Neural progenitor cell (in vitro differentiated cells): ENCODE results near the gene CYP26C1. TPM values are rescaled to one million over a fixed set of nuclear protein-coding genes. Genes with fewer than 3 reads are reported as not detected.

Experiments used
- DNase-seq: peaks from one replicate; pipeline ENCODE4 v3.0.0-alpha.2; 2016; ENCODE audit warnings: low spot score
- H2AFZ ChIP-seq: fragments of 200-600 bp; sonication (generic); replicated peaks from 2 replicates; pipeline ENCODE4 v1.6.1; 2016; ENCODE audit warnings: antibody characterized with exemption
- H3F3A ChIP-seq: fragments of 200-600 bp; sonication (generic); 2 replicates; pipeline ENCODE4 v1.6.1; 2016; ENCODE audit warnings: antibody characterized with exemption, low read depth
- H3K27ac ChIP-seq: fragments of 200-600 bp; sonication (generic); 2 replicates; pipeline ENCODE4 v1.5.1; 2016; ENCODE audit warnings: mild to moderate bottlenecking
- H3K27me3 ChIP-seq: fragments of 200-600 bp; sonication (generic); 2 replicates; pipeline ENCODE4 v1.6.1; 2016; ENCODE audit warnings: mild to moderate bottlenecking, moderate library complexity
- H3K36me3 ChIP-seq: fragments of 200-600 bp; sonication (generic); 2 replicates; pipeline ENCODE4 v1.5.1; 2016
- H3K4me1 ChIP-seq: fragments of 200-600 bp; sonication (generic); 2 replicates; pipeline ENCODE4 v1.6.1; 2016; ENCODE audit warnings: mixed run types
- H3K4me2 ChIP-seq: fragments of 200-600 bp; sonication (generic); 2 replicates; pipeline ENCODE4 v1.6.1; 2016
- H3K4me3 ChIP-seq: fragments of 200-600 bp; sonication (generic); 2 replicates; pipeline ENCODE4 v1.5.1; 2016
- H3K79me2 ChIP-seq: fragments of 200-600 bp; sonication (generic); 2 replicates; pipeline ENCODE4 v1.6.1; 2016; ENCODE audit warnings: low read depth
- H3K9ac ChIP-seq: fragments of 200-600 bp; sonication (generic); 2 replicates; pipeline ENCODE4 v1.6.1; 2016
- H3K9me3 ChIP-seq: fragments of 200-600 bp; sonication (generic); 2 replicates; pipeline ENCODE4 v1.5.1; 2016; ENCODE audit warnings: low read depth
- H4K20me1 ChIP-seq: fragments of 200-600 bp; sonication (generic); 2 replicates; pipeline ENCODE4 v1.6.1; 2016; ENCODE audit warnings: low read depth
- H3K27ac Mint-ChIP-seq: 3 replicates; pipeline ENCODE4 v1.8.0; 2021; ENCODE audit warnings: mixed read lengths
- H3K27me3 Mint-ChIP-seq: 2 replicates; pipeline ENCODE4 v1.8.0; 2022; ENCODE audit warnings: low read depth, mild to moderate bottlenecking, inconsistent platforms, moderate library complexity, mixed read lengths; ENCODE audit not compliant: insufficient read depth
- H3K36me3 Mint-ChIP-seq: 3 replicates; pipeline ENCODE4 v1.8.0; 2021; ENCODE audit warnings: mixed read lengths
- H3K4me1 Mint-ChIP-seq: 3 replicates; pipeline ENCODE4 v1.8.0; 2021; ENCODE audit warnings: mixed read lengths
- H3K4me3 Mint-ChIP-seq: 3 replicates; pipeline ENCODE4 v1.8.0; 2021; ENCODE audit warnings: mild to moderate bottlenecking, moderate library complexity, mixed read lengths
- H3K9me3 Mint-ChIP-seq: 3 replicates; pipeline ENCODE4 v1.8.0; 2020; ENCODE audit warnings: mixed read lengths
- CTCF ChIP-seq: fragments of 200-600 bp; sonication (generic); IDR thresholded peaks from 2 replicates; pipeline ENCODE4 v1.5.1; 2017; ENCODE audit warnings: antibody characterized with exemption, mild to moderate bottlenecking
- EZH2 ChIP-seq: fragments of 200-600 bp; sonication (generic); IDR thresholded peaks from 2 replicates; pipeline ENCODE4 v1.6.1; 2017; ENCODE audit warnings: antibody characterized with exemption, mild to moderate bottlenecking, moderate library complexity
- EZH2phosphoT487 ChIP-seq: fragments of 200-600 bp; sonication (generic); IDR thresholded peaks from 2 replicates; pipeline ENCODE4 v1.6.1; 2017; ENCODE audit warnings: antibody characterized with exemption
- total RNA-seq: library from RNA; depleted of rRNA; stranded (reverse); fragments of >200 nt; gene quantifications from 2 replicates; pipeline ENCODE4 v1.2.3, GENCODE V29; 2015; ENCODE audit warnings: low replicate concordance

The CYP26C1 gene
- total RNA-seq, 1 donor from 2014 or later = 0.04 TPM

- H3K9me3 Mint-ChIP-seq = no peaks in the 10 kb centered on the region
- Histone ChIP-seq H3K9me3 (no peaks in the 10 kb centered on the region), H4K20me1 (peaks cover 36% of the 10 kb centered on the region), H2AFZ (peak overlapping the region; percentile 91), H3K4me2 (peak overlapping the region; percentile 89), H3K4me1 (peaks cover 17% of the 10 kb centered on the region), H3F3A (peaks cover 28% of the 10 kb centered on the region), H3K36me3 (no peaks in the 10 kb centered on the region), H3K27me3 (peaks cover 79% of the 10 kb centered on the region), H3K79me2 (peaks cover 48% of the 10 kb centered on the region), H3K4me3 (peak overlapping the region; percentile 66), H3K27ac (no peak overlapping the region), H3K9ac (no peak overlapping the region)
- TF ChIP-seq CTCF (peak; percentile 27), EZH2phosphoT487 (peak; percentile 6), EZH2 (peak; percentile 56)
- no peak overlapping the region for H3K27ac Mint-ChIP-seq
- peaks cover 62% of the 10 kb centered on the region for H3K27me3 Mint-ChIP-seq
- H3K36me3 Mint-ChIP-seq = no peaks in the 10 kb centered on the region
- H3K4me1 Mint-ChIP-seq = peaks cover 29% of the 10 kb centered on the region
- peak; percentile 73 for DNase-seq
- peak overlapping the region; percentile 87 for H3K4me3 Mint-ChIP-seq
Observed at GRCh38 chr10:93074147-93074596, 13.6 kb downstream of the CYP26C1 start.

- peaks cover 28% of the 10 kb centered on the region for H3F3A ChIP-seq
- Mint-ChIP-seq H3K36me3 (no peaks in the 10 kb centered on the region), H3K4me1 (peaks cover 27% of the 10 kb centered on the region), H3K9me3 (no peaks in the 10 kb centered on the region), H3K27me3 (peaks cover 58% of the 10 kb centered on the region), H3K27ac (no peak overlapping the region), H3K4me3 (peak overlapping the region; percentile 87)
- peaks cover 17% of the 10 kb centered on the region for H3K4me1 ChIP-seq
- peaks cover 48% of the 10 kb centered on the region for H3K79me2 ChIP-seq
- H3K4me2 ChIP-seq = peak overlapping the region; percentile 89
- H3K9ac ChIP-seq = no peak overlapping the region
- H4K20me1 ChIP-seq = peaks cover 31% of the 10 kb centered on the region
- peaks cover 72% of the 10 kb centered on the region for H3K27me3 ChIP-seq
- no peaks in the 10 kb centered on the region for H3K36me3 ChIP-seq
- H3K4me3 ChIP-seq = peak overlapping the region; percentile 66
- H3K9me3 ChIP-seq = no peaks in the 10 kb centered on the region
- H2AFZ ChIP-seq = peak overlapping the region; percentile 91
- TF ChIP-seq CTCF (no peak), EZH2 (peak; percentile 83)
- H3K27ac ChIP-seq = no peak overlapping the region
- DNase-seq = peak; percentile 66
Observed at GRCh38 chr10:93074597-93075368, 14.2 kb downstream of the CYP26C1 start.

GRCh38 chr10:93075369-93076221 is 15.0 kb downstream of the CYP26C1 start:
- peak overlapping the region; percentile 66 for H3K4me3 ChIP-seq
- no peaks in the 10 kb centered on the region for H3K36me3 Mint-ChIP-seq
- H3K27me3 ChIP-seq = peaks cover 64% of the 10 kb centered on the region
- H3F3A ChIP-seq = peaks cover 28% of the 10 kb centered on the region
- no peak overlapping the region for H3K27ac ChIP-seq
- H3K79me2 ChIP-seq = peaks cover 48% of the 10 kb centered on the region
- peaks cover 55% of the 10 kb centered on the region for H3K27me3 Mint-ChIP-seq
- peak; percentile 48 for DNase-seq
- no peaks in the 10 kb centered on the region for H3K36me3 ChIP-seq
- H3K4me2 ChIP-seq = peak overlapping the region; percentile 89
- no peak overlapping the region for H3K9ac ChIP-seq
- TF ChIP-seq EZH2phosphoT487 = no peak
- no peak for TF ChIP-seq EZH2
- no peak for TF ChIP-seq CTCF
- H2AFZ ChIP-seq = peak overlapping the region; percentile 91
- peaks cover 25% of the 10 kb centered on the region for H3K4me1 Mint-ChIP-seq
- H3K4me3 Mint-ChIP-seq = peak overlapping the region; percentile 87
- peaks cover 17% of the 10 kb centered on the region for H3K4me1 ChIP-seq
- no peaks in the 10 kb centered on the region for H3K9me3 Mint-ChIP-seq
- H3K9me3 ChIP-seq = no peaks in the 10 kb centered on the region
- no peak overlapping the region for H3K27ac Mint-ChIP-seq
- H4K20me1 ChIP-seq = peaks cover 23% of the 10 kb centered on the region
